ENCODE results near the gene ZFP91.

GRCh38 chr11:58656348-58656747 is 77.5 kb downstream of the ZFP91 start:
- TF ChIP-seq GABPA (IDR thresholded peaks at IDR 0.05; ENCODE audit: low read depth): no peak
- TF ChIP-seq CTCF (IDR thresholded peaks at IDR 0.05; ENCODE audit: insufficient read depth, low read length): no peak
- no peak for TF ChIP-seq POLR2AphosphoS5 (IDR thresholded peaks at IDR 0.05; ENCODE audit: low read depth)
- TF ChIP-seq REST (IDR thresholded peaks at IDR 0.05; ENCODE audit: insufficient replicate concordance, low read depth): no peak
- TF ChIP-seq SPI1 (IDR thresholded peaks at IDR 0.05; ENCODE audit: borderline replicate concordance, low read depth): no peak

Data from HL-60 (cell line).